GM19324 (cell line): ENCODE results near the gene ASPSCR1.
"Not testable (repeated sequence)": the region's sequence is repeated elsewhere in the genome, so short reads cannot be mapped to it uniquely, and the experiment has no call there.

Source experiments
- ATAC-seq: cut with Tn5 transposase; IDR thresholded peaks from one replicate; pipeline ENCODE4 v1.9.1; 2021; ENCODE audit warnings: mild to moderate bottlenecking, moderate library complexity; ENCODE audit not compliant: unreplicated experiment, low FRiP score

Gene ASPSCR1

DNA sequence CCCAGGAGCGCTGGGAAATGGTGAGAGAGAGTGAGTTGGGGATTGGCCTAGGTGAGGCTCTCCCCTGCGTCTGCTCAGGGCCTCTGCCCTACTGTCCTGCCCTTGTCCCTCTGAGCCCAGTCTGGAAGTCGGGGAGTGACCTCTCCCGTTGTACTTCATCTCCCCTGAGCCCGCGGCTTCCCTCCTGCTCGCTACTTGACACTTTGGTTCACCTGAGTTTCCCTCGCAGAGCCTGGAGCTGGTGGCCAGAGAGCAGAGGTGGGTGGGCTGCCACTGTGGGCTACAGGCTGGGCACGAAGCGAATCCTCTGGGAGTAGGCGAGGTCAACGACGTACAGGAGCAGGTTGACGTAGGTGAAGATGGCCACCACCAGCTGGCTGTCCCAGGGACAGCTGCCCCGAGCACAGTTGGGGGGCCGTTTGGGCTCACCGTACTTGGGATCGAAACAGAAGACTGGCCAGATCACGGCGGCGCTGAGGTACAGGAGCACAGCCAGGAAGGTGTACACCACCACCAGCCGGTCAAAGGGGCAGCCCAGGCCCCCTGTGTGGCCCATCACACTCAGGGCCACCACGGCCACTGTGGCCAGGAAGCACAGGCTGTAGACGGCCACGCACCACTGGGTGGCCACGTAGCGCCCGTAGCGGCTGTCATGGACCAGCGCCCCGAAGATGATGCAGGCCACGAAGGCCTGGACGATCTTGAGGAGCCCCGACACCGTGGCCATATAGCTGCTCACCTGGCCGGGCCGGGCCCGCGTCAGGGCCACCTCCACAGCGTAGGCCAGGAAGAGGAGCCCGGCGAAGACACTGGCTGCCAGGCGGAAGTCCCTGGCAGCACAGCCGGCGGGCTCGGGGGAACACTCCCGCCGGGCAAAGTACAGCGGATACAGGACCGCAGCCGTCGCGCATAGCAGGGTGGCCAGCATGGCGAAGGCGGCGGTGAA lies 36.6 kb upstream of the ASPSCR1 start:
- no peak for ATAC-seq

DNA sequence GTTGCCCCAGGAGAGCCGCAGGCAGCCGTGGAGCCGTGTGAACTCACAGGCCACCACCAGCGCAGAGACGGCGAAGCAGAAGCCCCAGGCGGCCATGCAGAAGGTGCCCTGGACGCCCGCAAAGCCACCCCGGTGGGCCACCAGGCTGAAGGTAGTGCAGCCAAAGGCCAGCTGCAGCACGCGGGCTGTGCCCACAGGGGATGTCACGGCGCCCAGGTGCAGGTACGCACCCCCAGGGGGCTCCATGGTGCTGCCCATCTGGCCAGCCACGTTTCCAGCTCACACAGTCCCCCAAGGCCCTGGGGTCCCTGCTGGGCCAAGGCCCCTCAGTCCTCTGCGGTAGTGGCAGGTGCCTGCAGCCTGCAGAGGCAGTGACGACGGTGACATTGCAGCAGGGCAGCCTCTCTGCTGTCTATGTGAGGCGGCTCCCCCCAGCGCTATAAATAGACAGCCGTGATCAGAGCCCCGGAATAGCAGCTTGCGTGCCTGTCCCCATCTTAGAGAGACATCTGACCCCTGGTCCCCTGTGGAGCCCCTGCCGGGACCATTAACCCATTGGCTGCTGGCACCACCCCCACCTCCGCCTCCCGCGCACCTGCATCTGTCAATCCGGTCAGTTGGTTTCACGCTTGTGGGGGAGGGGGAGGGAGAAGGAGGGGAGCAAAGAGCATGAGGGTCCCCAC lies 35.8 kb upstream of the ASPSCR1 start:
- ATAC-seq = no peak

- no peak for ATAC-seq
Measured at GRCh38 chr17:81942167-81942553, 35.3 kb upstream of the ASPSCR1 start.

DNA sequence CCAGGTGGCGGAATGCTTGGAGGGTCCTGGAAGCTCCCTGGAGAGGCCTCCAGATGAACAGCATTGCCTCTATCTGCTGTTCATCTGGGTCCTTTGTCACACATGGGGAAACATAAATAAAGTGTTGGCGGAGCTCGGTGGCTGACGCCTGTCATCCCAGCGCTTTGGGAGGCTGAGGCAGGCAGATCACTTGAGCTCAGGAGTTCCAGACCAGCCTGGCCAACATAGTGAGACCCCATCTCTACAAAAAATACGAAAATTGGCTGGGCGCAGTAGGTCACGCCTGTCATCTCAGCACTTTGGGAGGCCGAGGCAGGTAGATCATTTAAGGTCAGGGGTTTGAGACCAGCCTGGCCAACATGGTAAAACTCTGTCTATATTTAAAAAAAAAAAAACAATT lies 32.6 kb upstream of the ASPSCR1 start:
- ATAC-seq = no peak

DNA sequence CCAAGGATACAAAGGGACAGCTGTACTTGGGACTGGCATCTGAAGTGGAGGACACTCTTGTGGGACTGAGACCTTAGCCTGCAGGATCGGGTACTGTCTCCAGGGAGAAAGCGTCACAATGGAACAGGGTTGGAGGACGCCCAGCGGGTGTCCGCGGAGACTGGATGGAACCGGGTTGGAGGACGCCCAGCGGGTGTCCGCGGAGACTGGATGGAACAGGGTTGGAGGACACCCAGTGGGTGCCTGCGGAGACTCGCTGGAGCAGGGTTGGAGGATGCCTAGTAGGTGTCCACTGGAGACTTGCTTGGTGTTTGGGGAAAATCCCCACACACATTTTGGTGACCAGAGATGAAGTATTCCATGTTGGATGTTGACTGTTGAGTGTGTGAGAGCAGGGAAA lies 30.2 kb upstream of the ASPSCR1 start, which contains the start of gene MYADML2:
MYADML2 (minus strand) TSS at position 45 of the 400 bp plus-strand sequence. CDS start 5,492 bp downstream, outside the sequence.
- ATAC-seq = no peak

DNA sequence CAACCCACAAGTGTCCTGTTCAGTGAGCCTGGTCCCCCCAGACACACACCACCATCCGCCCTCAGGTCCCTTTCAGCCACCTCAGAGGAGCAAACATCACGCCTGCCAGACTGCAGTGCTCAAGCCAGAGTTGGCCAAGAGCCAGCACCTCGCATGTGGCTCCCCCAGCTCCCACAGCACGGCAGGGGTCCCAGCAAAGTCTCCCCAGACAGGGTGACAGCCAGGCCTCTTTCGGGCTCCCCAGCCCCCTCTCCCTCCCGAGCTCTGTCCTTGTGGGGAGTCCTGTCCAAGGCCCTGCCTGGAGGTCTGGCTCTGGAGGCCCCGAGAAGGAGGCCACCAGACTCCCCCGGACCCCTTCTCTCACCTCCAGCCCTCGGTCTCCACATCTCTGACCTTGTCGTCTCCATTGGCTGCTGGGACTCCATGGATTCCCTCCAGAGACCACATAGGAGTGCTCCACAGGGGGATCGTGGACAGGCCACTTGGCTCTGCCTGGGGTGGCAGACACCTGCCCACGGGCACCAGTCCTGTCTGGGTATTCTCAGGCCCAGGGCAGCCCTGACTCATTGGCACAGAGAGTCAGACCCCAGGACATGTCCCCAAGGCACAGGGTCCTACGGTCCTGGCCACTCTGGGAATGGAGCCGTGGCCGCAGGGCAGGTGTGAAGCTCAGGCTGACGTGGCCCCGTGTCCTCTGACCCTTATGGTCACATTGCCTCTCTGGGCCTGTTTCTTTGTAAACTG lies 28.6 kb upstream of the ASPSCR1 start:
- no peak for ATAC-seq

DNA sequence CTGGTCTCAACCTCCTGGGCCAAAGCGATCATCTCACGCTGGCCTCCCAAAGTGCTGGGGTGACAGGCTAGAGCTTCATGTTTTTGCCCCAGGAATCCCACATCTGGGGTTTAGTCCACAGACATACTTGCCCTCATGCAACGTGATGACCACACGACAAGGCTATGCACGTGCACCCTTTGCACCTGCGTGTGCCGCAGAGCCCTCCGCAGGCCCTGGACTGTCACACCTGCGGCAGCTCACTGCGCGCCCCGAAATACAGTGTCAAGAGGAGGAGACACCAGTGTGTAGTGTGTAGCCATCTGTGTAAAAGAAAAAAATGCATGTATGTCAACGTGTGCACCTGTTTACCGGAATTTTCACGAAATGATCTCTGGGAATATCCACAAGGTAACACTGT lies 26.9 kb upstream of the ASPSCR1 start:
- no peak for ATAC-seq

- ATAC-seq = no peak
Measured at GRCh38 chr17:81951785-81952684, 25.4 kb upstream of the ASPSCR1 start.

GRCh38 chr17:81952792-81953228 lies 24.6 kb upstream of the ASPSCR1 start:
- no peak for ATAC-seq

DNA sequence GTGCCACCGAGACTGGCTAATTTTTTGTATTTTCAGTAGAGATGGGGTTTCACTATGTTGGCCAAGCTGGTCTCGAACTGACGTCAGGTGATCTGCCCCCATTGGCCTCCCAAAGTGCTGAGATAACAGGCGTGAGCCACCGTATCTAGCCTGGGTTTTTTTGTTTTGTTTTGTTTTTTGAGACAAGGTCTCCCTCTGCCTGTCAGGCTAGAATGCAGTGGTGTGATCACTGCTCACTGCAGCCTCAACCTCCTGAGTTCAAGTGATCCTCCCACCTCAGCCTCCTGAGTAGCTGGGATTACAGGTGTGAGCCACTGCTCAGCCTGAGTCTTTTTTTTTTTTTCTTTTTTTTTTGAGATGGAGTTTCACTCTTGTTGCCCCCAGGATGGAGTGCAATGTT lies 24.0 kb upstream of the ASPSCR1 start:
- ATAC-seq = not testable (repeated sequence)

GRCh38 chr17:81954131-81955057 lies 23.0 kb upstream of the ASPSCR1 start:
- ATAC-seq = no peak

GRCh38 chr17:81955058-81955681 lies 22.3 kb upstream of the ASPSCR1 start:
- no peak for ATAC-seq

DNA sequence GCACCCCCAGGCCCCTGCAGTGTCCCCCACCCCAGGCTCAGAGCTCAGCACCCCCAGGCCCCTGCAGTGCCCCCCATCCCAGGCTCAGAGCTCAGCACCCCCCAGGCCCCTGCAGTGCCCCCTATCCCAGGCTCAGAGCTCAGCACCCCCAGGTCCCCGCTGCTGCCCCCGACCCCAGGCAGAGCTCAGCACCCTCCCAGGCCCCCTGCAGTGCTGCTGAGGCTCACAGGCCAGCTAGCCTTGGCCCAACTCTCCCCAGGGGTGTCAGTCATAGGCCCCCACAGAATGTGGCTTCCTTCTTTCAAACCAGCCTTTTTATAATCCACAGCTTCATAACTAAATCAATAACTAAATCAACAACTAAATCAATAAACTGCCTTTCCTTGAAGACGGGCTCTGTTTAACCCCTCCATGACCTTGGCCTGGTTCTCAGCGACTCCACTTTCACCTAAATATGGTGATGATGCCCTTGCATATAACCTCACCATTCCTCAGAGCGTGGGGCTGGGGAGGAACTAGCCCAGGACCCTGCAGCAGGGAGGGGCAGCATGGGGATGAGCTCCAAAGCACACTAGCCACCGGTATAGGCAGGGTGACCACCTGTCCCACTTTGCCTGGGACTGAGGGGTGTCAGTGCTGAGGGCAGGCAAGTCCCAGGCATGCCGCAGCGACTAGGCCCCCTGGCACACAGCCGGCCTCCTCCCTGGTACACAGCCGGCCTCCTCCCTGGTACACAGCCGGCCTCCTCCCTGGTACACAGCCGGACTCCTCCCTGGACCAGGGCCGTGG lies 21.5 kb upstream of the ASPSCR1 start:
- ATAC-seq = no peak

GRCh38 chr17:81956607-81957589 lies 20.5 kb upstream of the ASPSCR1 start:
- ATAC-seq = no peak

GRCh38 chr17:81957691-81958432 lies 19.6 kb upstream of the ASPSCR1 start:
- ATAC-seq = no peak
